ENCODE measurements around the gene SFT2D2. TPM values are rescaled to one million over a fixed set of nuclear protein-coding genes. Genes with fewer than 3 reads are reported as not detected.
"Not testable (repeated sequence)": the region's sequence is repeated elsewhere in the genome, so short reads cannot be mapped to it uniquely, and the experiment has no call there.

Gene SFT2D2
- total RNA-seq, 1 donor from 2014 or later: 35.1 TPM

GRCh38 chr1:168199056-168199455, 26.7 kb upstream of the SFT2D2 start:
- Histone ChIP-seq H3K4me3 (no peak overlapping the region), H3K36me3 (peaks cover 0 to 33% of the 10 kb centered on the region in 2 donors), H3K27ac (no peak overlapping the region), H3K27me3 (no peaks in the 10 kb centered on the region), H3K9me3 (no peaks in the 10 kb centered on the region), H3K4me1 (no peaks in the 10 kb centered on the region)
- TF ChIP-seq POLR2A (IDR thresholded peaks at IDR 0.05) (no peak), CTCF (IDR thresholded peaks at IDR 0.05) (no peak), POLR2AphosphoS5 (IDR thresholded peaks at IDR 0.05; ENCODE audit: insufficient read depth in 1 of 2, low read depth in 1 of 2) (no peak)
- intact Hi-C loops (cut with DNase I): no loop called here
- DNase-seq (ENCODE audit: extremely low spot score in 2 of 2): no peak

GRCh38 chr1:168202941-168203654, 22.7 kb upstream of the SFT2D2 start:
- no peak overlapping the region for H3K4me3 ChIP-seq
- no peak overlapping the region for H3K27ac ChIP-seq
- H3K9me3 ChIP-seq: no peaks in the 10 kb centered on the region
- TF ChIP-seq POLR2AphosphoS5 (IDR thresholded peaks at IDR 0.05; ENCODE audit: insufficient read depth in 1 of 2, low read depth in 1 of 2) (peak in 1 of 2 donors; percentile 33), CTCF (IDR thresholded peaks at IDR 0.05) (no peak), POLR2A (IDR thresholded peaks at IDR 0.05) (no peak)
- intact Hi-C loops (cut with DNase I): no loop called here
- no peaks in the 10 kb centered on the region for H3K27me3 ChIP-seq
- no peaks in the 10 kb centered on the region for H3K4me1 ChIP-seq
- no peak for DNase-seq (ENCODE audit: extremely low spot score in 2 of 2)
- peaks cover 0 to 18% of the 10 kb centered on the region in 2 donors for H3K36me3 ChIP-seq

- intact Hi-C loops (cut with DNase I): no loop called here
- no peak for DNase-seq (ENCODE audit: extremely low spot score in 2 of 2)
- no peaks in the 10 kb centered on the region for H3K36me3 ChIP-seq
- H3K4me1 ChIP-seq: no peaks in the 10 kb centered on the region
- H3K4me3 ChIP-seq: no peak overlapping the region
- no peaks in the 10 kb centered on the region for H3K9me3 ChIP-seq
- no peak for TF ChIP-seq POLR2A (IDR thresholded peaks at IDR 0.05)
- no peak for TF ChIP-seq CTCF (IDR thresholded peaks at IDR 0.05)
- no peak overlapping the region for H3K27ac ChIP-seq
- no peaks in the 10 kb centered on the region for H3K27me3 ChIP-seq
These were observed 19.7 kb upstream of the SFT2D2 start for GRCh38 chr1:168206111-168206510.

- H3K27me3 ChIP-seq; H3K4me3 ChIP-seq; intact Hi-C loops (cut with DNase I): not testable (repeated sequence)
These were observed 18.1 kb upstream of the SFT2D2 start for GRCh38 chr1:168207673-168208072.

GRCh38 chr1:168210312-168210711, 15.5 kb upstream of the SFT2D2 start:
- Histone ChIP-seq H3K27me3 (no peaks in the 10 kb centered on the region), H3K4me1 (no peaks in the 10 kb centered on the region), H3K9me3 (no peaks in the 10 kb centered on the region), H3K27ac (no peak overlapping the region), H3K36me3 (no peaks in the 10 kb centered on the region), H3K4me3 (no peak overlapping the region)
- intact Hi-C loops (cut with DNase I): no loop called here
- no peak for TF ChIP-seq POLR2AphosphoS5 (IDR thresholded peaks at IDR 0.05; ENCODE audit: insufficient read depth in 1 of 2, low read depth in 1 of 2)
- TF ChIP-seq CTCF (IDR thresholded peaks at IDR 0.05): no peak
- TF ChIP-seq POLR2A (IDR thresholded peaks at IDR 0.05): no peak
- no peak for DNase-seq (ENCODE audit: extremely low spot score in 2 of 2)

More at GRCh38 chr1:168207673-168208072, 18.1 kb upstream of the SFT2D2 start:
- H3K4me1 ChIP-seq; DNase-seq (ENCODE audit: extremely low spot score in 2 of 2); H3K27ac ChIP-seq; H3K36me3 ChIP-seq; H3K9me3 ChIP-seq: not testable (repeated sequence)

Measured in vagina (tissue), 2 donors.